Measurements from ENCODE around the gene ZBTB20.

The ZBTB20 gene

GRCh38 chr3:114619771-114620170 lies 527.3 kb downstream of the ZBTB20 start:
- no peak for TF ChIP-seq POU6F1 (CRISPR knock-in tag; IDR thresholded peaks at IDR 0.05; ENCODE audit: borderline replicate concordance, low read depth)
- no peak for TF ChIP-seq TSHZ2 (CRISPR knock-in tag; IDR thresholded peaks at IDR 0.05)
- ATAC-seq = no peak

GRCh38 chr3:114615523-114616085 lies 531.5 kb downstream of the ZBTB20 start:
- TF ChIP-seq PPARA (CRISPR knock-in tag; IDR thresholded peaks at IDR 0.05; ENCODE audit: borderline replicate concordance) (no peak), CSDC2 (CRISPR knock-in tag; IDR thresholded peaks at IDR 0.05) (no peak), SNAI2 (CRISPR knock-in tag; IDR thresholded peaks at IDR 0.05) (no peak), CSRNP3 (CRISPR knock-in tag; IDR thresholded peaks at IDR 0.05) (no peak), ZNF70 (CRISPR knock-in tag; IDR thresholded peaks at IDR 0.05) (no peak), OSR1 (CRISPR knock-in tag; IDR thresholded peaks at IDR 0.05) (no peak), PATZ1 (CRISPR knock-in tag; IDR thresholded peaks at IDR 0.05; ENCODE audit: borderline replicate concordance) (no peak)
- ATAC-seq = no peak

GRCh38 chr3:114609973-114610630 lies 537.0 kb downstream of the ZBTB20 start:
- ATAC-seq = no peak
- TF ChIP-seq CSRNP3 (CRISPR knock-in tag; IDR thresholded peaks at IDR 0.05) (no peak), TCF4 (CRISPR knock-in tag; IDR thresholded peaks at IDR 0.05; ENCODE audit: borderline replicate concordance) (no peak), ZNF70 (CRISPR knock-in tag; IDR thresholded peaks at IDR 0.05) (no peak), CSDC2 (CRISPR knock-in tag; IDR thresholded peaks at IDR 0.05) (no peak), ZNF565 (CRISPR knock-in tag; conservative IDR thresholded peaks at IDR 0.05; ENCODE audit: low read depth) (no peak), PPARA (CRISPR knock-in tag; IDR thresholded peaks at IDR 0.05; ENCODE audit: borderline replicate concordance) (no peak), POU6F1 (CRISPR knock-in tag; IDR thresholded peaks at IDR 0.05; ENCODE audit: borderline replicate concordance, low read depth) (no peak), ZNF8 (CRISPR knock-in tag; IDR thresholded peaks at IDR 0.05) (no peak), GLIS3 (CRISPR knock-in tag; IDR thresholded peaks at IDR 0.05) (no peak), PATZ1 (CRISPR knock-in tag; IDR thresholded peaks at IDR 0.05; ENCODE audit: borderline replicate concordance) (no peak), ESRRG (CRISPR knock-in tag; IDR thresholded peaks at IDR 0.05) (no peak), TOX (CRISPR knock-in tag; IDR thresholded peaks at IDR 0.05; ENCODE audit: borderline replicate concordance) (no peak), ZFP3 (CRISPR knock-in tag; IDR thresholded peaks at IDR 0.05) (no peak), SNAI2 (CRISPR knock-in tag; IDR thresholded peaks at IDR 0.05) (no peak)

Measured in SK-N-SH treated with all-trans-retinoic acid at 6 μM for 48 hours (cell line).